ENCODE measurements around the gene TMEM242.
"Not testable (repeated sequence)": the region's sequence is repeated elsewhere in the genome, so short reads cannot be mapped to it uniquely, and the experiment has no call there.

The TMEM242 gene

GRCh38 chr6:157313531-157314467 is 9.5 kb downstream of the TMEM242 start:
- peaks cover 0 to 40% (median 17%) of the 10 kb centered on the region in 10 experiments; a peak in 17 of 20 replicates for H3K4me1 ChIP-seq
- H3K4me2 ChIP-seq, result no peak overlapping the region
- no peak for TF ChIP-seq Cebpa-rat (IDR thresholded peaks at IDR 0.05)
- H3K4me3 ChIP-seq, result no peak overlapping the region
- peaks cover 0 to 39% (median 26%) of the 10 kb centered on the region in 11 experiments; a peak in 15 of 22 replicates for H4K20me1 ChIP-seq
- H3K27me3 ChIP-seq, result no peaks in the 10 kb centered on the region
- H3K9ac ChIP-seq, result no peak overlapping the region
- no peak overlapping the region for H3K27ac ChIP-seq
- no peaks in the 10 kb centered on the region for H3K9me3 ChIP-seq (replicated peaks in 1 of 11)
- peaks cover 42 to 71% (median 62%) of the 10 kb centered on the region in 11 experiments for H3K36me3 ChIP-seq

GRCh38 chr6:157312757-157313156 is 10.6 kb downstream of the TMEM242 start:
- H3K36me3 ChIP-seq, result peaks cover 34 to 60% (median 51%) of the 10 kb centered on the region in 11 experiments
- no peak overlapping the region for H3K27ac ChIP-seq
- no peak overlapping the region for H3K9ac ChIP-seq
- H3K4me3 ChIP-seq, result no peak overlapping the region
- TF ChIP-seq Cebpa-rat (IDR thresholded peaks at IDR 0.05), result no peak
- H3K4me2 ChIP-seq, result no peak overlapping the region
- no peaks in the 10 kb centered on the region for H3K9me3 ChIP-seq (replicated peaks in 1 of 11)
- H3K4me1 ChIP-seq, result peaks cover 0 to 40% (median 16%) of the 10 kb centered on the region in 10 experiments; a peak in 17 of 20 replicates
- H3K27me3 ChIP-seq, result no peaks in the 10 kb centered on the region
- H4K20me1 ChIP-seq, result peaks cover 0 to 45% (median 26%) of the 10 kb centered on the region in 11 experiments; a peak in 16 of 22 replicates

GRCh38 chr6:157310693-157311092 is 12.6 kb downstream of the TMEM242 start:
- not testable (repeated sequence) for H3K9ac ChIP-seq; H3K9me3 ChIP-seq (replicated peaks in 1 of 11); H3K27me3 ChIP-seq; H3K4me2 ChIP-seq; H3K4me3 ChIP-seq; H3K27ac ChIP-seq
- peaks cover 31 to 48% (median 39%) of the 10 kb centered on the region in 11 experiments for H3K36me3 ChIP-seq
- peaks cover 7 to 40% (median 9%) of the 10 kb centered on the region in 10 experiments for H3K4me1 ChIP-seq
- peaks cover 0 to 59% (median 29%) of the 10 kb centered on the region in 11 experiments; a peak in 18 of 22 replicates for H4K20me1 ChIP-seq

GRCh38 chr6:157307661-157308060 is 15.7 kb downstream of the TMEM242 start:
- Histone ChIP-seq H3K4me1 (peaks cover 19 to 61% (median 30%) of the 10 kb centered on the region in 10 experiments), H3K4me2 (peak overlapping the region in 3 of 11 experiments; percentile 6 to 96 (median 94); a peak in 4 of 22 replicates), H3K4me3 (no peak overlapping the region), H3K27me3 (no peaks in the 10 kb centered on the region), H3K9ac (no peak overlapping the region), H3K9me3 (replicated peaks in 1 of 11) (no peaks in the 10 kb centered on the region), H3K36me3 (peaks cover 12 to 23% (median 16%) of the 10 kb centered on the region in 11 experiments; a peak in 21 of 22 replicates), H4K20me1 (peaks cover 0 to 50% (median 35%) of the 10 kb centered on the region in 11 experiments; a peak in 16 of 22 replicates), H3K27ac (no peak overlapping the region)
- TF ChIP-seq Cebpa-rat (IDR thresholded peaks at IDR 0.05), result no peak

GRCh38 chr6:157305670-157306653 is 17.4 kb downstream of the TMEM242 start:
- H4K20me1 ChIP-seq, result peaks cover 0 to 43% (median 32%) of the 10 kb centered on the region in 11 experiments; a peak in 16 of 22 replicates
- no peak for TF ChIP-seq Cebpa-rat (IDR thresholded peaks at IDR 0.05)
- peaks cover 6 to 19% (median 8%) of the 10 kb centered on the region in 11 experiments; a peak in 14 of 22 replicates for H3K36me3 ChIP-seq
- no peaks in the 10 kb centered on the region for H3K27me3 ChIP-seq
- H3K9me3 ChIP-seq (replicated peaks in 1 of 11), result no peaks in the 10 kb centered on the region
- peak overlapping the region in 4 of 11 experiments; percentile 2 to 55 (median 44); a peak in 6 of 22 replicates for H3K9ac ChIP-seq
- peaks cover 19 to 62% (median 30%) of the 10 kb centered on the region in 10 experiments for H3K4me1 ChIP-seq
- H3K4me3 ChIP-seq, result peak overlapping the region in 2 of 10 experiments; percentile 6 to 36; a peak in 2 of 20 replicates
- H3K4me2 ChIP-seq, result peak overlapping the region; percentile 51 to 96 (median 81)
- H3K27ac ChIP-seq, result peak overlapping the region in 9 of 11 experiments; percentile 8 to 68 (median 44); a peak in 15 of 22 replicates

GRCh38 chr6:157304899-157305663 is 18.2 kb downstream of the TMEM242 start:
- Histone ChIP-seq H3K27me3 (no peaks in the 10 kb centered on the region), H3K4me2 (peak overlapping the region; percentile 51 to 96 (median 81)), H3K36me3 (peaks cover under 1 to 17% (median 6%) of the 10 kb centered on the region in 11 experiments; a peak in 17 of 22 replicates), H3K9ac (peak overlapping the region in 5 of 11 experiments; percentile 2 to 55 (median 43); a peak in 6 of 22 replicates), H4K20me1 (peaks cover 0 to 38% (median 23%) of the 10 kb centered on the region in 11 experiments; a peak in 14 of 22 replicates), H3K27ac (peak overlapping the region in 9 of 11 experiments; percentile 8 to 68 (median 44); a peak in 15 of 22 replicates), H3K9me3 (replicated peaks in 1 of 11) (peaks cover 0 to 6% (median 1%) of the 10 kb centered on the region in 11 experiments; a peak in 6 of 22 replicates), H3K4me1 (peaks cover 19 to 62% (median 30%) of the 10 kb centered on the region in 10 experiments), H3K4me3 (peak overlapping the region in 1 of 10 experiments; percentile 36; a peak in 2 of 20 replicates)
- no peak for TF ChIP-seq Cebpa-rat (IDR thresholded peaks at IDR 0.05)

GRCh38 chr6:157302736-157303135 is 20.6 kb downstream of the TMEM242 start:
- peaks cover 0 to 10% (median 3%) of the 10 kb centered on the region in 11 experiments; a peak in 6 of 22 replicates for H3K9me3 ChIP-seq (replicated peaks in 1 of 11)
- H3K4me1 ChIP-seq, result peaks cover 30 to 67% (median 42%) of the 10 kb centered on the region in 10 experiments
- H3K27ac ChIP-seq, result no peak overlapping the region
- H4K20me1 ChIP-seq, result peaks cover 0 to 36% (median 18%) of the 10 kb centered on the region in 11 experiments; a peak in 14 of 22 replicates
- H3K4me2 ChIP-seq, result peak overlapping the region in 2 of 11 experiments; percentile 10 to 23; a peak in 3 of 22 replicates
- H3K4me3 ChIP-seq, result no peak overlapping the region
- H3K36me3 ChIP-seq, result peaks cover 6 to 29% (median 15%) of the 10 kb centered on the region in 11 experiments; a peak in 17 of 22 replicates
- H3K9ac ChIP-seq, result no peak overlapping the region
- no peak for TF ChIP-seq Cebpa-rat (IDR thresholded peaks at IDR 0.05)
- no peaks in the 10 kb centered on the region for H3K27me3 ChIP-seq

Measured in BLaER1 treated with 17β-estradiol and CSF1 and Interleukin-3, amounts not matched to agents 10 nM and 100 nM (cell line).